GM18505 (cell line): Measurements from ENCODE around the gene COL5A2.
A peak's percentile ranks its signal among the peaks of the same experiment; 100 is the strongest.

Experiments
- ATAC-seq: cut with Tn5 transposase; IDR thresholded peaks from one replicate; pipeline ENCODE4 v1.9.1; 2021; ENCODE audit not compliant: unreplicated experiment
- POLR2A ChIP-seq: IDR thresholded peaks from 4 replicates; pipeline ENCODE4 v1.6.1; 2011; ENCODE audit warnings: borderline replicate concordance; ENCODE audit not compliant: insufficient read depth, insufficient read length; ENCODE audit errors: extremely low read depth

Gene COL5A2

DNA sequence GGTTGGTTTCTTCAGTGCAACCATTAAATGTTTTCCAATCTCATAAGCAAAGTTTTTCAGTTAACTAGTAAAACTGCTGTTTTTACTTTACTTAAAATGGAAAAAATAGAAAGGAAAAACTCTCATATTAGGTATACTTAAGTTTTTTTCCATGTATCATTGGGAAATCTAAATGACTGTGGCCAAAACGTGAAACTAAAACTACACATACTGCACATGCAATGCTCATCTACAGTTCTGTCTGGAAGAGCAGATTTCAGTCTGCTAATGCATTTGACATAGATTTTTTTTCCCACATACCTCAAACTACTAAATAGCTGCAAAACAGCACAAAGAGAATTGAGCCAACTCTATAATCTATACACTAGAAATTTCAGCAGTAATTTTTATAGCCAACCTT is 62.6 kb downstream of the COL5A2 start:
- TF ChIP-seq POLR2A: no peak
- no peak for ATAC-seq

DNA sequence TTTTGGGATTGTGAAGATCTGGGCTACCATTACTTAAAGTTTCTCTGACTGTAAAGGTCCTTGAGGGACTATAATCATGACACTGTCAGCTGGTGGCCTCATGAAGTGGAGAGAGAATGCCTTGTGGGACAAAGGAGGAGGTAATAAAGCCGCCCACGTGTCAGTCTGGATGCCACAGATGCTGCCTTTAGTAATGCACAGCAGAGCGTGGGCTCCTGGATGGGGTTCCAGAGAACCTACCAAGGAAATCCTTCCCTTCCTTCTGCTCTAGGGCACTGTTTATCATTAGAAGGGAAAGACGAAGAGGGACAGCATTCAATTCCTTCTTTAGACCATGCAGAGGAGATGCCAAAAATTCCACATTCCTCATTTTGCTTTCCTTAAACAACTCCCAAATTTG is 63.5 kb downstream of the COL5A2 start:
- no peak for TF ChIP-seq POLR2A
- no peak for ATAC-seq

DNA sequence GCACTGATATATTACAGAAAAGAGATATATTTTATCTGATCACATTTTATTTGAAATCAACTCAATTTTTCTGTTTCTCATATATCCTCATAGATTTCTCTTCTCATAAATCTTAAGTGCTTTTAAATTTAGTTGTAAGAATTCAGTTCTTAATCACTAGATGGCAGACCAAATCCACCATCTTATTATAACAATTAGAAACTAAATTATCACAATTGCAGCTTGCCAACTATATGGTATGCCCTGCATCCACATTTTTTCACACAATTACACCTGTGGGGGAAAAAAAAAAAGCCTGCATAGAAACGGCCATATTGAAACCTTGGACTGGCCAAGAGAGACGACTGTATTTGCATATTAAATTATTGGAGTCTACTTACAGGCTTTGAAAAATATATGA is 64.4 kb downstream of the COL5A2 start:
- no peak for TF ChIP-seq POLR2A
- ATAC-seq: no peak

DNA sequence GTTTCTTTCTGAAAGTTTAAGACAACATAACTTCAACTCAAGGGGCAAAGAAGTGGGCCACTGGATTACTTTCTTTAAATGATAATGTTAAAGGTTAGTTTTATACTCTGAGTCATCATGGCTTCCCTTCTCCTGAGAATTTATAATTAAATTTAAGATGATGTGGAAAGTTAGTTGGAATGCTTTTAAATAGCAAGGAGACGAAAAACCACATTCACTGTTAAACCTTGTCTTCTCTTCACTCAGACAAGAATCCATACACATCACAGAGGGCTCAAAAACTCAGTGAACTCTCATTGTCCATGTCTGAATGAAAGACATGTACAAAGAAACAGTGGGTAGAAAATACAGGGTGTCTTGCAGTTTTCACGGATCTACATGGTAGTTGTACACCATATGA is 65.6 kb downstream of the COL5A2 start:
- no peak for ATAC-seq
- TF ChIP-seq POLR2A: no peak

DNA sequence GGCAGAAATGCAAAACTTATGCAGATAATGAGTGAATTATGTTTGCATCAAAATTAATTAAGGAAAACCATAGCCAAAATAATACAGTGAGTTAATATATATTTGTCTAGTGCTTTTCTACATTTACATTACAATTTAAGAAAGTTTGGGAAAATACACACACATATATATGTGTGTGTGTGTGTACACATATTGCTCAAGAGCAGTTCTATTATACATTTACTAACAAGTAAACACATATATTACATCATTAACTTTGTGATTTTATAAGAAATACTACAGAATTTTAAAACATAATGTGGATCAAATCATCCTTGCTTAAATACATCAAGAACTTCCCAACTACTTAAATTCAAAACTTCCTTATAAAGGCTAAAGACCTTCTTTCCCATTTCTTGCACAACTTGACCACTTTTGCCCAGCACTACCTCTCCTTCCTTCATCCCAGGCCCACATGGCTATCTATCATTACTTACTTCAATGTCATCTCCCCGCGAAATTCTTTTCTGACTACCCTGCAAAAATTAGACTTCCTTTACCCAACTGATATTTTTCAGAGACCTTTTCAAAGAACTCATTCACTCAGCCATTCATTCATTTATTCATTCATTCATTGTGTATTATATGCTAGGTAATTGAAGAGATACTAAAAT is 68.4 kb downstream of the COL5A2 start:
- no peak for TF ChIP-seq POLR2A
- no peak for ATAC-seq

DNA sequence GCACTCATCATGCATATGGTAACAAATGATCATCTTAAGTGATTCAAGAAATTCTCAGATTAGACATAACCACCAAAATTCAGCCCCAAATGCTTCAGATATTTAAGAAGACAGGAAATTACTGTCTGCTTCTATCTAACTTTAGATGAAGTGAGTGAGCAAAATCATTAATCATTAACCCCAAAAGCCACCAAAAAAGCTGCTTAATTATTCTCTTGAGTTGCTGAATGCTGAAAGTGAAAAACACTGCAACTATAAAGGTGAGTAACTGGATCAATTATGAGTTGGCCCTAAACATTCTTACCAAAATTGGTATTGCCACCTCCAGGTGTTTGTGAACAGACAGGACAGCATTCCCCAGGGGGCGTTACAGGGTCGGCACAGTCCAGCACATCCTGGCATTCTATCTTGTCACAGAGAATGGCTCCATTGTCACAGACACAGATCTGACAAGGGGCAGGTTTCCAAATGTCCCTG is 69.6 kb downstream of the COL5A2 start:
- TF ChIP-seq POLR2A: no peak
- peak; percentile 87 for ATAC-seq

DNA sequence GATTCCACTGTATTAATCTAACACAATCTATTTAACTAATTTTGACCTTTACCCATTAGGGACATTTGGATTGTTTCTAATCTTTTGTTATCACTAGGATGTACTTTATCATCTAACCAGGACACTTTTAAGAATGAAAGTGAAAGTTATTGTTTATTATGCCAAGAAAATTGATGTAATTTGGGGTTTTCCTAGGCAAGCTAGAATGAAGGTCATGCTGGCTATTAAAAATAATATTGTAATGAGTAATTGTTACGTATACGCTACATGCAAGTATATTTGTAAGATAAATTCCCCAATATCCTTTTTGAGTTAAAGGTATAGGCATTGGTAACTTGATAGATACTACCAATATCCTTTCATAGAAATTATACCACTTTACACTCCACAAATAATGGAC is 74.6 kb downstream of the COL5A2 start:
- ATAC-seq: no peak
- no peak for TF ChIP-seq POLR2A

DNA sequence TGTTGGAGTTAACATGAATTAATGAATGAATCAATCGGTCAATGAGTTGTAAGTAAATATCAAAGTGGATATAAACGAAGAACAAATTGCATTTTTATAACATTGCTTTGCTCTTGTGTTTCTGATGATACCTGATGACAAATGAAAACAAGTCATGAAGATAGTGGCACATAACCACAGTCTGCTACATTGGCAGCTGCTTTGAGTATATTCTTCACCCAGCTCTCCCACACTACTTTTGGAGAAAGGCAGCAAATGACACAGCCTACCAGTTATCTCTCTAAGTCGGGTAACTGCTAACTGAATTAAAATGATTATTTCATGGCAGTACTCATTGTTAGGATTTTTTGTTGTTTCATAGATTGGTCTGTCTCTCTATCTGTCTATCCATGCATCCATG is 76.8 kb downstream of the COL5A2 start:
- no peak for ATAC-seq

DNA sequence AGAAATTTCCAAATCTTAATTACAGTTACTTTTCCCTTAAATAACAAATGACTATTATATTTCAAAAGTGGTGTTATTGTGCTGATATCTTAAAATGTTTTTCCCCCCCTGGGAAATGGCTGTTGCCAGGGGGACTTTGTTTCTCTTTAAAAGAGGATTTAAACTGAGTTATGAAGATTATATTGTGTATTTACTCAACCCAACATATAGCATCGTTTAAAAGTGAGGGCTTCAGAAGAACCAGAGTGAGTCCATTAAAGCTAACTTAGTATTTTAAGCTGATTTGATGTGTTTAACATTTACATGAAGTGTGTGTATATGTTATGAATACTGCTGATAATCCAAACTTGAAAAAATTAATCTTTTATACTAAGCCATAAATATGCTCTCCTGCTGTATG is 81.6 kb downstream of the COL5A2 start:
- no peak for ATAC-seq
- TF ChIP-seq POLR2A: no peak

More for the DNA sequence above, 76.8 kb downstream of the COL5A2 start:
- TF ChIP-seq POLR2A: no peak

DNA sequence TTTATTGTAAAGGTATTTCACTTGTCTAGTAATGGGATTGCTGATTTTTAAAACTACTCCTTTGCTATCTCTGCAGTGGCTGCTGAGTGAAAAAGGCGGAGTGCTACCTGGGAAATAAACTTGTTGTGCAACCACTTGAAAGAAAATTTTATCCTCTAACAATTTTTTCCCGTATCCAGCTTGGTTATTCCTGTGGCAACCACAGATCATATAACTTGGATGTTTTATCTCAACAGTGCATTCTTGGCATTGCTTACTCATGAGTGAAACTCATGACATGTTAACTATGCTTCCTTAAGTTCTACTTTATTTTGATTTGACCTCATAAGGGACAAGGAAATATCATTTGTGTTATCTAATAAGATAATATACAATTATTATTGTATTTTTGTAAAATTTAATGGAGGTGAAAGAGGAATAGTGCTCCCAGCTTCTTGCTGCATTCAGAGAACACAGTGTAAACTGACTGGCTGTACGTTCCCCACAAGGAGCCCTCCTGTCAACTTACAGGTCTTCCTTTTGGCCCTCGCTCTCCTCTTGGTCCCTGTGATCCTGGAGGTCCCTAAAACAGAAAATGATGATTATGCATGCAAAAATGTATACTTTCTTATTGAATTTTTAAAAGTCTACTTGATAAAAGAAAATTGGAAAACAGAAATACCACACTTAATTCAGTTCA is 82.7 kb downstream of the COL5A2 start:
- TF ChIP-seq POLR2A: no peak
- no peak for ATAC-seq

DNA sequence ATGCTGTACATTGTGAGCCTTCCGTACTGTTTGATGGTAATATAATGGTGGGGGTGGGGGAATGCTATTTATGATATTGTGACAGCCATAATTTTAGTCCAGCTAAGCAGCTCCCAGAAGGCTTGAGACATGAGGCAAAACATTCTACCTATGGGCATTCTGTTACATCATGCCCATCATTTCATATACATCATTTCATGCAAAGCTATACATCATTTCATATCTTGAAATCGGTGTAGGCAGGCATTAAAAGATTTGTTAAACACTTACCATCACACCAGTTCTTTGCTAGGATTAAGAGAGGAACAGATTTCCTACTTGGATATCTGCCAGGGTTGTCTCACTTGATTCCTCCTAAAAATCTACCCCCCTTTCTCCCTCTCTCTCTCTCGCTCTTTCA is 84.5 kb downstream of the COL5A2 start:
- no peak for TF ChIP-seq POLR2A

DNA sequence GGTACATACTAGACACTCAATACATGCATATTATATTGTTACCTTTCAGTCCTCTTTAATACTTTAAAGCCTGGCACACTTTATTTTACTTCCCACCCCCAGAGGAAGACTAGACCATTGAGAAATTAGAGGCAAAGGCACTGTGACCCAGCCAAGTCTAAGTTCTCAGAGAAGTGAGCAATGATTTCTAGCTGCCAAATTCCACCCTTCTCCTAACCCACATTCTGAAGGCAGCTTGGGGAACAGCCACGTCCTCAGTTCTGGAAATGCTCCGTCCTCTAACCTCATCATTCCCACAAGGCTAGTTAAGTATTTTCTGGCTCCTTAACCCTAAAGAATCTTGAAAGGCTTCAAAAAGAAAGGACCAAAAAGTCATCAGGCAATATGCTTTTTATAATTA is 86.6 kb downstream of the COL5A2 start:
- no peak for ATAC-seq
- TF ChIP-seq POLR2A: no peak

More for the DNA sequence above, 84.5 kb downstream of the COL5A2 start:
- ATAC-seq: no peak

DNA sequence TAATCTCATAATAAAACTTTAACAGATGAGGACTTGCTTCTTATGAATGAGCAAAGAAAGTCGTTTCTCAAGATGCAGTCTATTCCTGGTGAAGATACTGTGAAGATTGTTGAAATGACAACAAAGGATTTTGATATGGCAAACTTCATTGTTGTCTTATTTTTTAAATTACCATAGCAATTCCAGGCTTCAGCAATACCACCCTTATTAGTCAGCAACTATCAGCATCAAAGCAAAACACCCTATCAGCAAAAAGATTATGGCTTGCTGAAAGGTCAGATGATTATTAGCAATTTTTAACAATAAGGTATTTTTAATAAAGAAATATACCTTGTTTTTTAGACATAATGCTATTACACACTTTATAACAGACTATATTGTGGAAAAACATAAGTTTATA is 88.3 kb downstream of the COL5A2 start:
- no peak for TF ChIP-seq POLR2A
- ATAC-seq: no peak

DNA sequence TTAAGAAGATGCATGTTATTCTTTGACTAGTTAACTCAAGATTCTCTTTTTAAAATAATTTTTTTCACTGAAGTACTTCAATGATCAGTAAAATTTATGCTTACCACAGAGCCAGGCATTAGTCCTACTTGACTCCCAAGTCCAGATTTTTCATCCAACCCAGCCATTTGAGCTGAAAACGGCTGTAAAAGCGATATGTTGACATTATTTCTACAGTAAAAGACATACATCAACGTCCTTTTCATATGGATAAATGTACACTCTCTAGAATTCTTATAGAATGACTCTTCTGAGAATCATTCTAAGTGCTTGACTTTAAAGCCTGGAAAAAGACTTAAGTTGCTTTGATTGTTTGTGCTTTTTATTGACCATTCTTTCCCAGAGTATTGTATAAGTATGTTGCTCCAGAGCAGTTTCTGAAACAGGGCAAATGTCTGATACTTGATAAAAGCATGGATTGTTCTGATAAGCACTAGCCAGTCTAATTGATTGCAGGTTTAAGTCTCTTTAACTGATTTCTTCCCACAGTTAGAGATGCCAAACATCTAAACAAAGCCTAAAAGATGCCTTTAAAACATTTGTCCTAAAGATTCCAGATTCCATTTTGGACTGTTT is 90.9 kb downstream of the COL5A2 start:
- TF ChIP-seq POLR2A: no peak
- ATAC-seq: no peak

DNA sequence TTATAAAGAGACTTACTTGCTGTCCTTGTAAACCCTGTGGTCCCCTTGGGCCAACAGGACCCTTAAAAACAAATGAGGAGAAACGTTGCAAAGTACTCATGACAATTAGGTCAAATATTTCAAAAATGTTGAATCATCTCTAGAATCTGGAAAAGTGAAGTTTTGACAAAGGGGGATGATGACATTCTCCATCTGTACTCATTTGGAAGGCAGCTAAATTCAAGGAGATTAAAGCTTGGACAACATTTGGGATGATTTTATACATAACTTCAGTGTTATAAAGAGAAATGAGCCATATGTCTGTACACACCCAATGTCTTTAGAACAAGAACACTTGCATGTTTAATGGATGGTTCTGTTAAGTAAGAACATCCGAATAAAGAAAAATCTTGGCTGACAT is 92.9 kb downstream of the COL5A2 start:
- TF ChIP-seq POLR2A: no peak
- ATAC-seq: no peak

DNA sequence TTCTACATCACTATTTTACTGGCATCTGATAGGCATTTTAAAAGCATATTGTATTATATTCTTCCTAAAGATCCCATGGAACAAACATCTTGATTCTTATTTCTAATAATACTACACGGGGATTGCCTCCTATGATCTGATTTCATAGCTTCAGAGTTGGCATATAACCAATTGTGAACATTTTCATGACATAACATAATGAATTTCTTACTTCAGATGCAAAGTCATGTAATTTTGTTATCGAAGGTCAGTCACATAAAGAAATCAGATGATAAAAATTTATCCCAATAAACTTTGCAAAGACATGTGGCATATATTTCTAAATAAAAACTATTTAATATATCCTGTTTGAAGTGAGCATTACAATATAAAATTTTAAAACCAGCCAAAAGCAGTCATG is 93.3 kb downstream of the COL5A2 start:
- TF ChIP-seq POLR2A: no peak
- no peak for ATAC-seq
